GOT3 (cell line): Measurements from ENCODE around the gene SDC4.

Source experiments
- DNase-seq: peaks from one replicate; lab custom pipeline; 2025; ENCODE audit warnings: mixed read lengths; lab: John Stamatoyannopoulos, UW

The SDC4 gene

GRCh38 chr20:45294659-45295058, 53.6 kb downstream of the SDC4 start:
- DNase-seq = no peak

- no peak for DNase-seq
These were observed 54.2 kb downstream of the SDC4 start for GRCh38 chr20:45294003-45294368.

GRCh38 chr20:45293041-45294002, 54.9 kb downstream of the SDC4 start:
- DNase-seq = peak; percentile 69

GRCh38 chr20:45292343-45292742, 55.9 kb downstream of the SDC4 start:
- no peak for DNase-seq

GRCh38 chr20:45291526-45291925, 56.7 kb downstream of the SDC4 start:
- DNase-seq = no peak

DNA sequence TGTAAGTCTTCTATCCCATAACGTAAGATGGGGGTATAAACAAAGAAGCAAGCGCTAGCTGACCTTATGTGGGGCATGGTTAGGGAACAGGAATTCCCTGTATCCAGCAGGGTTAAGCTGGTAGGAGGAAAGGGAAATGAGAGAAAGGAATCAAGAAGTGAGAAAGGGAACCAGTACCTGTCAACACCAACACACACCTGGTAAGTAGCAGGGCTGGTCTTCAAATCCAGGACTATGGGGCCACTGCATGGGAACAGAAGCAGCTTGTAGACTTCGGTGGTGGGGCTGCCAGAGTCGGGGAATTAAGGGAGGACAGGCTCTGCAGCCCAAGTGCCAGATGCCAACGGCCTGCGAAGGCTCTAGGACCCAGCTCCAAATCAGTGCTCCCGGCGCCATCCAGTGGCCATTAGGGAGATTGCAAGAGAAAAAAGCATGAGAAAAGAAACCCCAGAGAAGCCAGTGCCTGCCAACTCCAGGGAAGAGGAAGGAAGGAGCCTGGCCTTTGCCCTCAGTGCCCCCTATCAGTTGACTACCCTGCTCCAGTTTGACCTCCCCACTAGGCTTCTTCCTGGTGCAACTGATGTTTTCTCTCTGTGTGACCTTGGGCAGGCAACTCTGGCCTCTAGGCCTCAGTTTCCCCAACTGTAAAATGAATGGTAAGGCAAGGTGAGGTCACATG, 57.4 kb downstream of the SDC4 start:
- no peak for DNase-seq

DNA sequence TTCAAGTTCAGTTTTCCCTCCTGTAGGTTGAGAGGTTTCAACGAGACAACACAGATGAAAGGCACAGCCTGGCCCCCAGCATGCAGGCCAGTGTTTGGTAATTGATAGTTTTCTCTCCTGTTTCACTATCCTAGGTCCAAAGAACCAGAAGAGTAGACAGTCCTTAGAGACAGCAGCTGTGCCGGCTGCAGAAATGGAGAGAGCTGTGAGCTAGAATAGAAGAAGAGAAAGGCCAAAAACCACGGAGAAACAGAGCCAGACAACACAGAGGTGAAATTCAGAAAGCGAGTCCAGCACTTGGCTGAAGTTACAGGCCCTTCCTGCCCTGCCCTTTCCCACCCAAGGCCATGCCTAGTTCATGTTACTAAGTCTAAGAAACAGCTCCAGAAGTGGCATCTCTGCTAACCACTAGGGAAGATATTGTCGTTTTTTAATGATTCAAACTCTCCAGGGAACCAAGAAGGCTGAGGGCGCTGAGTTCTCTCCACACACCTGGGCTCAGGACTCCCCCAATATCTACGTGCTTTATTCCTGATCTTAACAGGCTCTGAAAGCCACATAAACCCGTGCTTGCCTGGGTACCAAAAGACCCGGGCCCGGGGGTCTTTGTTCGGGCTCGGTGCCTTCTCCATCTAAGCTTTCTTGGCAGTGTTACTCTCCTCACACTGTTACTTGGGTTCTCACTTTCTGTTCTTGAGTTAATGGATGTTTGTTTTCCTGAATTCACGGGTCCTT, 58.1 kb downstream of the SDC4 start:
- no peak for DNase-seq

DNA sequence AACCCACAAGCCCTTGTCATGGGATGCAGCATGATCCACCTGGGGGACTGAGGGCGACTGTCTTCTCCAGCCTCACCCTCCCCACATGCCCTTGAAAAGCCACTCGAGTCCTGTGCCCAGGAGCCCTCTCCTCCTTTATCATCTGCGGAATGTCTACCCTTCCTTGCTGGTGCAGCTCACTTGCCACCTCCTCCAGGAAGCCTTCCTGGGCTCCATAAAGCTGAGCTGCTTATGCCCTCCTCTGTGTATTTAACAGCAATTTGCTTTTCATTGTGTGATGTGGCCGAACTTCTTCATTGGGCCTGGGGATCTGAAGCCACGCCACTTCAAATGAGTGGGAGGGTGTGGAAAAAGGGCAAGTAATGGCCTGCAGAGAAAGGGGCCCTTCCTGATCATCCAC, 59.4 kb downstream of the SDC4 start:
- no peak for DNase-seq

GRCh38 chr20:45288376-45288775, 59.8 kb downstream of the SDC4 start:
- no peak for DNase-seq

DNA sequence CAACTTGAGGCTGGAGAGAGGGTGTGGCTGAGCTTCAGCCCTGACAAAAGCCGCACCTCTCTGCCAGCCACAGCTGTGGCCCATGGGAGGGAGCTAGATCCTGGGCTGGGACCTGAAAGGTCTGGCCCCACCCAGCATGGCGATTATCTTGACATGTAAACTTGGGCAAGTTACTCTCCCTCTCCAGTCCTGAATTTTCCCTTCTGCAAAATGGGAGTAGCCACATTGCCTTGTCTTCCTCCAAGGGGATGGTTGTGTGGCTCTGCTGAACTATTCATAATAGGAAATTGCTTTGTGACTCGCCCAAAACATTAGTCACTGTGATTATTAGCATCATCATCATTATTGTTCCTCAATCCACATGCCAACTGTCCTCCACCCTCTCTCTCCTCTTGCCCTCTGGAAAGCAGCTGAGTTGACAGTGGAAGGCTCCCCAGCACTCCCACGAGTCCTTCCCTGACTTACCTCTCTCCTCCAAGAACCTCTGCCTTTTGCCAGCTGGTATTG, 64.6 kb downstream of the SDC4 start:
- no peak for DNase-seq

DNA sequence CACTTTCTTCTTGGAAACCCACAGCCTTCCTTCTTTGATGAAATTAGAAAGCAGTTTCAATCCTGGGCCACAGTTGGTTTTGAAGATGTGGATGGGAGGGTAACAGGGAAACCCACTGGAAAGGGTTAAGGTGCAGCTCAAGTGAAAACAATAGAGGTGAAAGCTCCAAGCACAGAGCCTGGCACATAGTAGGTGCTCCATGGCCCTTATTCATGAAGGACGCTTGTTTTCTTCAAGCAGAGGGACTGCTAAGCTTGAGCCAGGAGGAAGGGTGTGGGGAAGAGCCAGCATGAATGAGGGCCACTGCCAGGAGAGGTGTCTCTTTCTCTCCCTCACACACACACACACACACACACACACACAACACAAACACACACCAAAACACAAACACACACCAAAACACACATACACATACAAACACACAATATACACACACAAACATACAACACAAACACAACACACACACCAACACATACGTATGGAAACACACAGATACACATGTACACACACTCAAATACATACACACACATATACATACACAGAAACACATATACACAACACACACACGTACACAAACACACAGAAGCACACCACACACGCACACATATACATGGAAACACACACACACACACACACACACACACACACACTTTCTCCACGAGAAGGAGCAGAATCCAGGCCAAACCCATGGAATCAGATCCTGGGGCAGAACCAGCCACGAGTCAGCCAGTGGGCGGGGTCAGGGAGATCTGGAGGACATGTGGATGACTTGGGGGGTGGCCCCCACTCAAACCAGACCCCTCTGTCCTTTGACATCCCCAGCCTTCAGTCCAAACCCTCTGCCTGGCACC, 65.3 kb downstream of the SDC4 start:
- no peak for DNase-seq

DNA sequence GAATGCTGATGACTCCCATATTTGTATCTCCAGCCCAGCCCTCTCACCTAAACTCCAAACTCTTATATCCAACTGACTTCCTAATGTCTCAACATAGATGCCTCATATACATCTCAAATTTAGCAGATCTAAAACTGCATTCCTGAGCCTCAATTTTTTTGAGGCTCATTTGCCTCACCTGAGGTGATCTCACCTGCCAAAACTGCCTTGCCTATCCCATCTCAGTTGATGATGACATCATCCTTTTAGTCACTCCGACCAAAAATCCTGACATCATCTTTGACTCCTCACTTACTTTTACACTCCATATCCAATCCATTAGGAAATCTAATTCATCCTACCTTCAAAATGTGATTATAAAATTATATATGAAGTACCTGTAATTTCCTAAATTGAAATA, 68.2 kb downstream of the SDC4 start:
- no peak for DNase-seq

GRCh38 chr20:45275338-45275737, 72.9 kb downstream of the SDC4 start:
- no peak for DNase-seq
